Sigmoid colon (tissue), 7 donors: ENCODE data around the gene PSMB7. TPM values are rescaled to one million over a fixed set of nuclear protein-coding genes. Genes with fewer than 3 reads are reported as not detected.

Source experiments
- DNase-seq: peaks from one replicate; pipeline ENCODE4 v3.0.0-alpha.2; 2019
- H3K27ac ChIP-seq, 4 donors: fragments of 200-600 bp; sonication (generic); one replicate each; pipeline ENCODE4 v1.5.1; 2016 to 2019; ENCODE audit warnings: mild to moderate bottlenecking in 1 of 4
- H3K27me3 ChIP-seq, 3 donors: fragments of 200-600 bp; sonication (generic); one replicate each; pipeline ENCODE4 v1.5.1; 2019; ENCODE audit warnings: mild to moderate bottlenecking in 1 of 3
- H3K36me3 ChIP-seq, 4 donors: fragments of 200-600 bp; sonication (generic); one replicate each; pipeline ENCODE4 v1.5.1; 2016 to 2019
- H3K4me1 ChIP-seq, 4 donors: fragments of 200-600 bp; sonication (generic); one replicate each; pipeline ENCODE4 v1.5.1; 2017 to 2019
- H3K4me3 ChIP-seq, 4 donors: fragments of 200-600 bp; sonication (generic); one replicate each; pipeline ENCODE4 v1.5.1; 2017 to 2019; ENCODE audit warnings: mild to moderate bottlenecking in 2 of 4, moderate library complexity in 1 of 4
- H3K9me3 ChIP-seq, 4 donors: fragments of 200-600 bp in 3 of 4; sonication (generic) in 3 of 4; one replicate each; pipeline versions ENCODE4 v1.5.1 to v1.6.1; 2013 to 2019
- CTCF ChIP-seq, 4 experiments: fragments of 450-650 bp in 3 of 4; fragments of 200-600 bp in 1 of 4; IDR thresholded peaks; one replicate each; pipeline ENCODE4 v1.5.1; 2016 to 2019; ENCODE audit warnings: antibody characterized with exemption in 4 of 4, mild to moderate bottlenecking in 3 of 4, moderate library complexity in 2 of 4
- EP300 ChIP-seq, 4 donors: sonication (generic); formaldehyde crosslinking; IDR thresholded peaks; one replicate each; pipeline ENCODE4 v1.6.1; 2017; ENCODE audit warnings: antibody characterized with exemption in 4 of 4
- POLR2A ChIP-seq, 2 donors: fragments of 450-650 bp; IDR thresholded peaks; one replicate each; pipeline ENCODE4 v1.6.1; 2016; ENCODE audit warnings: antibody characterized with exemption in 2 of 2, mild to moderate bottlenecking in 2 of 2, moderate library complexity in 2 of 2
- POLR2AphosphoS5 ChIP-seq, 4 donors: sonication (generic); formaldehyde crosslinking; IDR thresholded peaks; one replicate each; pipeline ENCODE4 v1.6.1; 2017; ENCODE audit warnings: antibody characterized with exemption in 4 of 4
- WGBS, 2 donors: extraction: QIAGEN DNeasy Blood & Tissue Kit; methylation state at CpG; one replicate each; pipeline ENCODE4 v1.1.7; 2013; 5-methylcytosine and 5-hydroxymethylcytosine counted together
- intact Hi-C: fragments of 100-400 bp; cut with DNase I; formaldehyde crosslinking; loops from one replicate; pipeline ENCODE4 v1.15.1; 2023
- polyA plus RNA-seq, 3 donors: library from polyadenylated mRNA; stranded (reverse); fragments of 200-250 nt; gene quantifications; one replicate each; pipeline ENCODE4 v1.2.3, GENCODE V29; 2013
- total RNA-seq, 4 donors: library from RNA; depleted of rRNA; stranded (reverse); fragments of >200 nt; gene quantifications; one replicate each; pipeline ENCODE4 v1.1.0, GENCODE V29; 2016
- donor health status: healthy with polysubstance abuse.
- donor health status: Bipolar disorder and iron deficiency.
- donor health status: healthy.

Gene PSMB7
- total RNA-seq, result 100 to 1,000 TPM; 136 to 172 (median 166) TPM
- polyA plus RNA-seq, result 100 to 1,000 TPM; 153 to 179 (median 177) TPM

- Histone ChIP-seq H3K27ac (peak within 1 kb of the TSS; percentile 56 to 72 (median 63)), H3K27me3 (no peaks in the 10 kb centered on the region), H3K9me3 (no peaks in the 10 kb centered on the region), H3K4me1 (peaks cover 0 to 16% (median 11%) of the 10 kb centered on the region in 4 donors), H3K36me3 (peaks cover 22 to 39% (median 25%) of the 10 kb centered on the region in 4 donors), H3K4me3 (peak within 1 kb of the TSS; percentile 65 to 94 (median 81))
- peak; percentile 71 to 89 (median 82) for TF ChIP-seq POLR2AphosphoS5 (IDR thresholded peaks at IDR 0.05)
- TF ChIP-seq POLR2A (IDR thresholded peaks at IDR 0.05), result peak; percentile 25 to 38
- no peak for TF ChIP-seq EP300 (IDR thresholded peaks at IDR 0.05)
- peak; percentile 72 to 79 (median 76) for TF ChIP-seq CTCF (IDR thresholded peaks at IDR 0.05)
- intact Hi-C loops, result no loop called here
- DNase-seq, result peak; percentile 97
- 6% methylated on average over 41 of the region's 41 CpGs for WGBS, 2 donors
Observed at GRCh38 chr9:124415102-124415851, at the start of gene PSMB7. Gene PSMB7 (minus strand): TSS chr9:124415442. CDS start chr9:124415425, 17 bp downstream.

GRCh38 chr9:124462739-124463138 is 47.5 kb upstream of the PSMB7 start:
- intact Hi-C loops, result no loop called here
- TF ChIP-seq CTCF (IDR thresholded peaks at IDR 0.05) (no peak), POLR2A (IDR thresholded peaks at IDR 0.05) (no peak), EP300 (IDR thresholded peaks at IDR 0.05) (no peak), POLR2AphosphoS5 (IDR thresholded peaks at IDR 0.05) (no peak)
- no peak overlapping the region for H3K4me3 ChIP-seq
- no peak overlapping the region for H3K27ac ChIP-seq
- WGBS, 2 donors, result 85 to 88% methylated on average over 1 of the region's 1 CpG
- peaks cover 0 to 8% (median 0%) of the 10 kb centered on the region in 3 donors for H3K27me3 ChIP-seq
- no peaks in the 10 kb centered on the region for H3K9me3 ChIP-seq
- H3K36me3 ChIP-seq, result no peaks in the 10 kb centered on the region
- no peak for DNase-seq
- H3K4me1 ChIP-seq, result no peaks in the 10 kb centered on the region

- no peak for TF ChIP-seq EP300 (IDR thresholded peaks at IDR 0.05)
- Histone ChIP-seq H3K9me3 (no peaks in the 10 kb centered on the region), H3K27me3 (peaks cover 2 to 17% (median 10%) of the 10 kb centered on the region in 3 donors), H3K4me3 (no peak overlapping the region), H3K36me3 (no peaks in the 10 kb centered on the region), H3K27ac (no peak overlapping the region), H3K4me1 (peaks cover 0 to 2% (median 0%) of the 10 kb centered on the region in 4 donors)
- DNase-seq, result peak; percentile 37
- 86 to 89% methylated on average over 9 of the region's 9 CpGs for WGBS, 2 donors
- intact Hi-C loops, result no loop called here
Observed at GRCh38 chr9:124458441-124458840, 43.2 kb upstream of the PSMB7 start.

GRCh38 chr9:124457887-124458431 is 42.7 kb upstream of the PSMB7 start:
- Histone ChIP-seq H3K27me3 (peaks cover 7 to 21% (median 15%) of the 10 kb centered on the region in 3 donors), H3K27ac (no peak overlapping the region), H3K36me3 (no peaks in the 10 kb centered on the region), H3K4me3 (no peak overlapping the region), H3K4me1 (peaks cover 0 to 7% (median 2%) of the 10 kb centered on the region in 4 donors), H3K9me3 (no peaks in the 10 kb centered on the region)
- WGBS, 2 donors, result 80 to 83% methylated on average over 8 of the region's 8 CpGs
- DNase-seq, result peak; percentile 46
- intact Hi-C loops, result no loop called here
- no peak for TF ChIP-seq POLR2A (IDR thresholded peaks at IDR 0.05)
- TF ChIP-seq EP300 (IDR thresholded peaks at IDR 0.05), result no peak

GRCh38 chr9:124457079-124457886 is 42.0 kb upstream of the PSMB7 start:
- no peak overlapping the region for H3K27ac ChIP-seq
- WGBS, 2 donors, result 83% methylated on average over 18 of the region's 18 CpGs
- peaks cover 0 to 8% (median 2%) of the 10 kb centered on the region in 4 donors for H3K4me1 ChIP-seq
- intact Hi-C loops, result no loop called here
- TF ChIP-seq CTCF (IDR thresholded peaks at IDR 0.05) (no peak), POLR2AphosphoS5 (IDR thresholded peaks at IDR 0.05) (no peak), POLR2A (IDR thresholded peaks at IDR 0.05) (no peak), EP300 (IDR thresholded peaks at IDR 0.05) (no peak)
- H3K9me3 ChIP-seq, result no peaks in the 10 kb centered on the region
- H3K36me3 ChIP-seq, result no peaks in the 10 kb centered on the region
- peak; percentile 55 for DNase-seq
- H3K4me3 ChIP-seq, result no peak overlapping the region
- H3K27me3 ChIP-seq, result peaks cover 14 to 28% (median 21%) of the 10 kb centered on the region in 3 donors
